ENCODE measurements around the gene KIAA1217. TPM values are rescaled to one million over a fixed set of nuclear protein-coding genes. Genes with fewer than 3 reads are reported as not detected.

The KIAA1217 gene
- total RNA-seq, 1 experiment from 2014 or later: 23.4 TPM

DNA sequence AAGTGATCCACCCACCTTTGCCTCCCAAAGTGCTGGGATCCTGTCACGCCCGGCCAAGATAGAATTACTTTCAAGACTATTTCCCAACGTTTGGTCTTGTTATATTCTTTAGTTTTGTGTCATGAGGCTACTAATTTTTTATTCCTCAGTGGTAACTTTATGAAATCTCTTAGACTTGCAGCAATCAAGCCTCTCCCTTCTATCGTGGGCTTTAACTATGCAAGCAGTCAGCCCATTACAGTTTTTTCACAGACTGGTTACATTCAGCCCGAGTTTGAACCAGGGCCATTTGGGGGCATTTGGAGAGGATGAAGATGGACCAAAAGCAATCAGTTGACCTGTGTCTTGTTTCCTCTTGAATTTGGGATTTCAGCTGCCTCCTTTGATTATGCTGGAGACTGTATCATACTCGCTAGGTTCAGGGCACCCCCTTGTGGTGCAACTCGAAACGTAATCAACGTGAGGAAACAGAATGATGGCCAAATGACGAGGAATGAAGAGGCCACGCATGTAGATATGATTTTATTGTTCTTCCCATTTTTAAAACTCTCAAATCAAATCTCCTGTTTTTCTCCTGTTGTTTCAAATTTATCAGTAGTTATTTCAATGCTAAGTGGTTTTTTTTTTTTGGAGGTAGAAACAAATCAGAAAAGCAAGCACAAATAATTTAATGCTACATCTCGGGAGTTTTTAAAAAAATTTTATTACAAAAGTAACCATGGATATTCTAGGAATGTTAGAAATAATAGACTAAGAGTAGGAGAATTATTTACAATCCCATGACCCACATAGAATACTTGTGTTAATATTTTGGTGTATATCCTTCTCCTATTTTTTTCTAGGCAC, 151.6 kb downstream of the KIAA1217 start:
- H3K4me1 Mint-ChIP-seq: peaks cover 26% of the 10 kb centered on the region
- ATAC-seq (peak; percentile 65), DNase-seq (ENCODE audit: low spot score) (peak; percentile 71)
- CTCF ChIA-PET: interaction anchor here (0.6 to 1.9 kb wide), 11 partner anchors 9 to 366 kb away, joined by 3 to 6 read pairs (median 3); no protein-coding TSS in a partner anchor
- no peak overlapping the region; the same call in 1 of the 2 replicates for H3K27ac Mint-ChIP-seq
- TF ChIP-seq ZNF317 (CRISPR knock-in tag; IDR thresholded peaks at IDR 0.05; ENCODE audit: borderline replicate concordance, low read depth) (no peak), CTCF (IDR thresholded peaks at IDR 0.05) (peak; percentile 42; the same call in 1 of the 2 replicates)
- H3K4me3 Mint-ChIP-seq: no peak overlapping the region
- H3K36me3 Mint-ChIP-seq: no peaks in the 10 kb centered on the region
- no peaks in the 10 kb centered on the region for H3K9me3 Mint-ChIP-seq
- no peaks in the 10 kb centered on the region for H3K27me3 Mint-ChIP-seq (ENCODE audit: low read depth)
- POLR2A ChIA-PET: no interaction called here

DNA sequence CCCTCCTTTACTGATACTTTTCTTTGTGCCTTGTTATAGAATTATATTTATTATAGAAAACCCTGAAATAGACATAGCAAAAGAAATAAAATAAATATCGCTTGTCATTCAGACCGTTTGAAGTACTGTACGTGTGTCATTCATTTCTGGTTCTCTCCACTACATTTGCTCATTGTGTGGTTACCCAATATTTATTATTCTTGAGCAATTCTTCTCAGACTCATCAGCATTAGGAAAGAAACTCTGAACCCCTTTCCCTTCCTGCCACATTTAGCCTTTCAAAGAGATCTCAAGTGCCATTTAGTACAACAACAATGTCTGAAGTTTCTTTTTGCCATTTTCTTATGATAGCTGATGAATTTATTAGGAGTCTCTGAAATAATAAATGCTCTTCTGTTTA, 154.1 kb downstream of the KIAA1217 start:
- no peak for DNase-seq (ENCODE audit: low spot score)
- Mint-ChIP-seq H3K27ac (no peak overlapping the region), H3K9me3 (no peaks in the 10 kb centered on the region), H3K4me3 (no peak overlapping the region), H3K27me3 (ENCODE audit: low read depth) (no peaks in the 10 kb centered on the region), H3K4me1 (peaks cover 18% of the 10 kb centered on the region), H3K36me3 (no peaks in the 10 kb centered on the region)
- TF ChIP-seq SMAD3 (CRISPR knock-in tag; IDR thresholded peaks at IDR 0.05; ENCODE audit: borderline replicate concordance) (no peak), MXD4 (CRISPR knock-in tag; IDR thresholded peaks at IDR 0.05; ENCODE audit: borderline replicate concordance) (no peak)
- ChIA-PET CTCF (interaction anchor here (2.3 kb wide), 1 partner anchor 44 kb away, joined by 6 read pairs; no protein-coding TSS in a partner anchor), POLR2A (no interaction called here)
- ATAC-seq: no peak

DNA sequence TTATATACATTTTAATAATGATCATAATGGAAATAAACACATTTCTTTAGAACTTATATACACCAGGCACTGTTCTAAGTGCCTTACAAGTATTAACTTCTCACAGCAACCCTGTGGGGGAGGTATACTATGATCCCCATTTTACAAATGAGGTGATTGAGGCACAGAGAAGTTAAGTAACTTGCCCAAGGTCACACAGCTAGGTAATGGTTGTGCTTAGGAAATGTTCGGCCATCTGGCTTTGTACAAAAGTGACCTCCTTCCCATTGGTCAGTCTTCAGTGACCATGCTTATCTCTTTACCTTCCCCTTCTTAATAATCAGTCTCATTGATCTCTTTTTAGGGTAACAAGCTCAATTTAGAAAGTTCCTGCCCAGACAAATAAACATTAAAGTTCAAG, 158.8 kb downstream of the KIAA1217 start:
- ATAC-seq (no peak), DNase-seq (ENCODE audit: low spot score) (no peak)
- ChIA-PET CTCF (interaction anchor here (0.6 kb wide), 1 partner anchor 112 kb away, joined by 4 read pairs; no protein-coding TSS in a partner anchor), POLR2A (interaction anchor here (0.5 kb wide), 1 partner anchor 129 kb away, joined by 3 read pairs; no protein-coding TSS in a partner anchor)
- Mint-ChIP-seq H3K27ac (no peak overlapping the region), H3K9me3 (peaks cover 14% of the 10 kb centered on the region), H3K36me3 (peaks cover 21% of the 10 kb centered on the region), H3K4me1 (peaks cover 34% of the 10 kb centered on the region), H3K4me3 (no peak overlapping the region), H3K27me3 (ENCODE audit: low read depth) (no peaks in the 10 kb centered on the region)
- TF ChIP-seq SP1 (CRISPR knock-in tag; conservative IDR thresholded peaks at IDR 0.05) (no peak), CBFB (CRISPR knock-in tag; IDR thresholded peaks at IDR 0.05; ENCODE audit: low read depth) (no peak), ATF1 (CRISPR knock-in tag; IDR thresholded peaks at IDR 0.05) (no peak), CREM (CRISPR knock-in tag; IDR thresholded peaks at IDR 0.05) (no peak)

DNA sequence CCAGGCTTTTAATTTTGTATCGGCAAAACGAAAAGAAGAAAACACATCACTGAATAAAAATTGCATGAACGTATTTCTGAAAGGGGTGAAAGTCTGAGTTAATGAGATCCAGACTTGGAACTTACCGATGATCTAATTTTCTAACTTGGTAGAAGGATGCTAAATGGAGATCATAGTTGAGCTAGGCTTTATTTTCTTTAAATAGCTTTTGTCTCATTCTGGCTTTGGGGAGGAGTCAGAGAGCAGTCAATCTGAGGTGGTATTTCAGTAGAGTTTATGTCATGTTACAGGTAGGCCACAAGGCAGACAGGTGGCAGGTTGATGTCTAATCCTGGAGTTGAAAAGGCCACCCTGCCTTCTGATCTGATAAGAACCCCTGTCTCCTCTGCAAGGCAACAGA, 161.9 kb downstream of the KIAA1217 start:
- ChIA-PET CTCF (interaction anchor here (0.8 kb wide), 1 partner anchor 142 kb away, joined by 3 read pairs; no protein-coding TSS in a partner anchor), POLR2A (no interaction called here)
- TF ChIP-seq TCF7 (CRISPR knock-in tag; IDR thresholded peaks at IDR 0.05; ENCODE audit: low read depth) (no peak), IRF2 (CRISPR knock-in tag; IDR thresholded peaks at IDR 0.05; ENCODE audit: borderline replicate concordance, low read depth) (no peak)
- Mint-ChIP-seq H3K27me3 (ENCODE audit: low read depth) (no peaks in the 10 kb centered on the region), H3K9me3 (peaks cover 21% of the 10 kb centered on the region), H3K4me3 (no peak overlapping the region), H3K36me3 (peaks cover 28% of the 10 kb centered on the region), H3K27ac (no peak overlapping the region), H3K4me1 (peaks cover 56% of the 10 kb centered on the region)
- no peak for ATAC-seq
- DNase-seq (ENCODE audit: low spot score): no peak

GRCh38 chr10:24371396-24371795, 162.5 kb downstream of the KIAA1217 start:
- ATAC-seq: no peak
- Mint-ChIP-seq H3K9me3 (peaks cover 21% of the 10 kb centered on the region), H3K27ac (no peak overlapping the region), H3K4me3 (no peak overlapping the region), H3K27me3 (ENCODE audit: low read depth) (no peaks in the 10 kb centered on the region), H3K4me1 (peaks cover 58% of the 10 kb centered on the region), H3K36me3 (peaks cover 28% of the 10 kb centered on the region)
- CTCF ChIA-PET: interaction anchor here (0.8 kb wide), 1 partner anchor 142 kb away, joined by 3 read pairs; no protein-coding TSS in a partner anchor
- DNase-seq (ENCODE audit: low spot score): no peak
- POLR2A ChIA-PET: no interaction called here
- no peak for TF ChIP-seq NFYB (CRISPR knock-in tag; conservative IDR thresholded peaks at IDR 0.05; ENCODE audit: low read depth)
- TF ChIP-seq ZNF512 (CRISPR knock-in tag; IDR thresholded peaks at IDR 0.05; ENCODE audit: borderline replicate concordance): no peak
- no peak for TF ChIP-seq CREM (CRISPR knock-in tag; IDR thresholded peaks at IDR 0.05)
- TF ChIP-seq ZNF317 (CRISPR knock-in tag; IDR thresholded peaks at IDR 0.05; ENCODE audit: borderline replicate concordance, low read depth): no peak
- TF ChIP-seq EMX1 (CRISPR knock-in tag; IDR thresholded peaks at IDR 0.05): no peak
- TF ChIP-seq MAX (CRISPR knock-in tag; IDR thresholded peaks at IDR 0.05): no peak
- TF ChIP-seq NFATC4 (CRISPR knock-in tag; IDR thresholded peaks at IDR 0.05): no peak
- TF ChIP-seq IRF2 (CRISPR knock-in tag; IDR thresholded peaks at IDR 0.05; ENCODE audit: borderline replicate concordance, low read depth): no peak
- no peak for TF ChIP-seq SP1 (CRISPR knock-in tag; conservative IDR thresholded peaks at IDR 0.05)
- no peak for TF ChIP-seq AR (CRISPR knock-in tag; IDR thresholded peaks at IDR 0.05)
- TF ChIP-seq, protein P1, sequence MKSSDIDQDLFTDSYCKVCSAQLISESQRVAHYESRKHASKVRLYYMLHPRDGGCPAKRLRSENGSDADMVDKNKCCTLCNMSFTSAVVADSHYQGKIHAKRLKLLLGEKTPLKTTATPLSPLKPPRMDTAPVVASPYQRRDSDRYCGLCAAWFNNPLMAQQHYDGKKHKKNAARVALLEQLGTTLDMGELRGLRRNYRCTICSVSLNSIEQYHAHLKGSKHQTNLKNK (CRISPR knock-in tag; IDR thresholded peaks at IDR 0.05): no peak
